NB4 (cell line): ENCODE measurements around the gene SYNJ1.

Experiments used
- POLR2A ChIP-seq: IDR thresholded peaks from 2 replicates; pipeline ENCODE4 v1.6.1; 2011; ENCODE audit warnings: mild to moderate bottlenecking; ENCODE audit not compliant: insufficient read length; ENCODE audit errors: extremely low read depth
- TF ChIP-seq, protein P1 (sequence below): IDR thresholded peaks from one replicate; pipeline ENCODE4 v1.5.1; 2012; ENCODE audit warnings: low read depth, low read length

GRCh38 chr21:32712641-32713040, 15.2 kb downstream of the SYNJ1 start:
- TF ChIP-seq POLR2A, result no peak
- TF ChIP-seq, protein P1, sequence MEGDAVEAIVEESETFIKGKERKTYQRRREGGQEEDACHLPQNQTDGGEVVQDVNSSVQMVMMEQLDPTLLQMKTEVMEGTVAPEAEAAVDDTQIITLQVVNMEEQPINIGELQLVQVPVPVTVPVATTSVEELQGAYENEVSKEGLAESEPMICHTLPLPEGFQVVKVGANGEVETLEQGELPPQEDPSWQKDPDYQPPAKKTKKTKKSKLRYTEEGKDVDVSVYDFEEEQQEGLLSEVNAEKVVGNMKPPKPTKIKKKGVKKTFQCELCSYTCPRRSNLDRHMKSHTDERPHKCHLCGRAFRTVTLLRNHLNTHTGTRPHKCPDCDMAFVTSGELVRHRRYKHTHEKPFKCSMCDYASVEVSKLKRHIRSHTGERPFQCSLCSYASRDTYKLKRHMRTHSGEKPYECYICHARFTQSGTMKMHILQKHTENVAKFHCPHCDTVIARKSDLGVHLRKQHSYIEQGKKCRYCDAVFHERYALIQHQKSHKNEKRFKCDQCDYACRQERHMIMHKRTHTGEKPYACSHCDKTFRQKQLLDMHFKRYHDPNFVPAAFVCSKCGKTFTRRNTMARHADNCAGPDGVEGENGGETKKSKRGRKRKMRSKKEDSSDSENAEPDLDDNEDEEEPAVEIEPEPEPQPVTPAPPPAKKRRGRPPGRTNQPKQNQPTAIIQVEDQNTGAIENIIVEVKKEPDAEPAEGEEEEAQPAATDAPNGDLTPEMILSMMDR, result no peak
